GM12864 (cell line): ENCODE measurements around the gene COL27A1.

Source experiments
- DNase-seq: peaks from one replicate; pipeline ENCODE4 v3.0.0-alpha.2; 2011; ENCODE audit warnings: low read depth
- H3K4me3 ChIP-seq: 2 replicates; pipeline ENCODE4 v1.5.1; 2011; ENCODE audit warnings: mild to moderate bottlenecking, low read depth, low read length, control low read depth
- CTCF ChIP-seq: IDR thresholded peaks from 2 replicates; pipeline ENCODE4 v1.5.1; 2011; ENCODE audit warnings: low read depth, mild to moderate bottlenecking, moderate library complexity, low read length, control low read depth, inconsistent platforms; ENCODE audit errors: missing control alignments

Gene COL27A1

GRCh38 chr9:114242837-114243236 lies 87.5 kb downstream of the COL27A1 start:
- no peak overlapping the region for H3K4me3 ChIP-seq
- TF ChIP-seq CTCF: no peak
- DNase-seq: no peak

- no peak overlapping the region for H3K4me3 ChIP-seq
- no peak for DNase-seq
- no peak for TF ChIP-seq CTCF
Measured at GRCh38 chr9:114243240-114243639, 87.9 kb downstream of the COL27A1 start.

GRCh38 chr9:114244570-114244969 lies 89.2 kb downstream of the COL27A1 start:
- TF ChIP-seq CTCF: no peak
- no peak for DNase-seq
- H3K4me3 ChIP-seq: no peak overlapping the region

GRCh38 chr9:114246558-114246957 lies 91.2 kb downstream of the COL27A1 start:
- no peak for DNase-seq
- no peak overlapping the region for H3K4me3 ChIP-seq
- TF ChIP-seq CTCF: no peak

GRCh38 chr9:114247077-114247476 lies 91.7 kb downstream of the COL27A1 start:
- DNase-seq: no peak
- no peak overlapping the region for H3K4me3 ChIP-seq
- TF ChIP-seq CTCF: no peak

- TF ChIP-seq CTCF: no peak
- no peak for DNase-seq
Measured at GRCh38 chr9:114247491-114247890, 92.2 kb downstream of the COL27A1 start.

GRCh38 chr9:114248299-114248707 lies 93.0 kb downstream of the COL27A1 start:
- no peak for TF ChIP-seq CTCF
- H3K4me3 ChIP-seq: no peak overlapping the region
- no peak for DNase-seq

More at GRCh38 chr9:114247491-114247890, 92.2 kb downstream of the COL27A1 start:
- H3K4me3 ChIP-seq: no peak overlapping the region
